HEK293T (cell line): ENCODE results near the gene NOTCH1.

Experiments
- BHLHE40 ChIP-seq: fragments of 450-650 bp; IDR thresholded peaks from 2 replicates; pipeline ENCODE4 v1.6.1; 2016; ENCODE audit warnings: mild to moderate bottlenecking, moderate library complexity, borderline replicate concordance
- FOXK2 ChIP-seq: fragments of 450-650 bp; IDR thresholded peaks from 2 replicates; pipeline ENCODE4 v1.6.1; 2016; ENCODE audit warnings: mild to moderate bottlenecking
- SUZ12 ChIP-seq: fragments of 450-650 bp; IDR thresholded peaks from 2 replicates; pipeline ENCODE4 v1.6.1; 2016; ENCODE audit warnings: mild to moderate bottlenecking
- TF ChIP-seq, protein P1 (sequence below): fragments of 450-650 bp; IDR thresholded peaks from 2 replicates; pipeline ENCODE4 v1.6.1; 2016

DNA sequence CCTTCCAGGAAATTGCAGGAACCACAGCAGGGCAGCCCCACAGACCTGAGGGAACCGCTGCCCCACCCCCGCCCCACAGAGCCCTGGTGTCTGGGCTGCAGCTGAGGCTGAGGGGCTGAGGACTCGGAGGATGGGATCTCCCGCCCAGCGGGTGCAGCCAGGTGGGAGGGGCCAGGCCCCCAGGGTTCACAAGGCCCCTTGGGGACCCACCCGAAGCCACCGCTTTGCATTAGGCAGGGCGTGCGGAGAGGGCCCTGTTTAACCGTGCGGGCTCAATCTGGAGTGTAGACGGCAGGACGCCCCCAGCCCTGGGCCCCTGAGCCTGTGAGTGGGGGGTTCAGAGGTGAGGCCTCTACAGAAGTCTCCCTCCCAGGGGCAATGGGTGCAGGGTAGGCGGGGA lies 10.8 kb downstream of the NOTCH1 start:
- TF ChIP-seq BHLHE40 (no peak), FOXK2 (no peak), SUZ12 (no peak)
- TF ChIP-seq, protein P1, sequence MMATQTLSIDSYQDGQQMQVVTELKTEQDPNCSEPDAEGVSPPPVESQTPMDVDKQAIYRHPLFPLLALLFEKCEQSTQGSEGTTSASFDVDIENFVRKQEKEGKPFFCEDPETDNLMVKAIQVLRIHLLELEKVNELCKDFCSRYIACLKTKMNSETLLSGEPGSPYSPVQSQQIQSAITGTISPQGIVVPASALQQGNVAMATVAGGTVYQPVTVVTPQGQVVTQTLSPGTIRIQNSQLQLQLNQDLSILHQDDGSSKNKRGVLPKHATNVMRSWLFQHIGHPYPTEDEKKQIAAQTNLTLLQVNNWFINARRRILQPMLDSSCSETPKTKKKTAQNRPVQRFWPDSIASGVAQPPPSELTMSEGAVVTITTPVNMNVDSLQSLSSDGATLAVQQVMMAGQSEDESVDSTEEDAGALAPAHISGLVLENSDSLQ, result no peak
